A549 (cell line): ENCODE results near the gene TMEM135. TPM values are rescaled to one million over a fixed set of nuclear protein-coding genes. Genes with fewer than 3 reads are reported as not detected.

Experiments
- ATAC-seq, 2 experiments: fragments of 200-7000 bp in 1 of 2; fragments of >200 bp in 1 of 2; cut with Nextera tagmentation in 1 of 2; cut with Tn5 transposase in 1 of 2; 3 replicates each; pipeline versions ENCODE4 v1.8.0 to v1.9.1; 2018 to 2020; ENCODE audit warnings: mild to moderate bottlenecking in 1 of 2, moderate library complexity in 1 of 2
- CTCF ChIA-PET: fragments of 300-600 bp; sonication (Branson Sonifier 250); formaldehyde crosslinking; extraction: SDS; loops from one replicate; lab custom pipeline; 2021; ENCODE audit warnings: antibody characterized with exemption, inconsistent platforms; lab: Yijun Ruan, JAX
- POLR2A ChIA-PET: fragments of 350-600 bp; formaldehyde crosslinking; extraction: SDS; loops from one replicate; lab custom pipeline; 2021; ENCODE audit warnings: antibody characterized with exemption, inconsistent platforms; lab: Yijun Ruan, JAX
- DNase-seq, 2 experiments: peaks; one replicate each; pipeline versions ENCODE4 v3.0.0 to v3.0.0-alpha.2; 2011 to 2016; ENCODE audit warnings: low read depth in 1 of 2, low spot score in 1 of 2
- FAIRE-seq: peaks from 2 replicates; lab custom pipeline; 2011; peaks lifted over from hg19 to GRCh38; lab: Jason Lieb, UNC
- H3K27ac ChIP-seq, 2 experiments: fragments of >200 bp; sonication (Bioruptor Twin); formaldehyde crosslinking; 3 replicates each; pipeline ENCODE4 v1.5.1; 2016 to 2017
- H3K4me1 ChIP-seq: fragments of >200 bp; sonication (Bioruptor Twin); formaldehyde crosslinking; 3 replicates; pipeline ENCODE4 v1.6.1; 2016
- H3K4me2 ChIP-seq: fragments of >200 bp; sonication (Bioruptor Twin); formaldehyde crosslinking; 3 replicates; pipeline ENCODE4 v1.6.1; 2016
- H3K4me3 ChIP-seq: fragments of >200 bp; sonication (Bioruptor Twin); formaldehyde crosslinking; 3 replicates; pipeline ENCODE4 v1.5.1; 2016
- H3K9me3 ChIP-seq: fragments of >200 bp; sonication (Bioruptor Twin); formaldehyde crosslinking; 3 replicates; pipeline ENCODE4 v1.6.1; 2016
- BCL3 ChIP-seq: fragments of >200 bp; sonication (Bioruptor Twin); formaldehyde crosslinking; IDR thresholded peaks from 3 replicates; pipeline ENCODE4 v1.6.1; 2016
- CBX2 ChIP-seq: fragments of 200-600 bp; sonication (generic); IDR thresholded peaks from 2 replicates; pipeline ENCODE4 v1.6.1; 2016; ENCODE audit warnings: low read depth, mild to moderate bottlenecking, borderline replicate concordance
- CBX8 ChIP-seq: fragments of 200-600 bp; sonication (generic); IDR thresholded peaks from 2 replicates; pipeline ENCODE4 v1.6.1; 2016
- CEBPB ChIP-seq, 2 experiments: fragments of >200 bp in 1 of 2; sonication (Bioruptor Twin) in 1 of 2; formaldehyde crosslinking in 1 of 2; IDR thresholded peaks; 2 replicates each; pipeline ENCODE4 v1.6.1; 2012 to 2016
- CHD2 ChIP-seq: fragments of 150-350 bp; IDR thresholded peaks from 2 replicates; pipeline ENCODE4 v1.6.1; 2014; ENCODE audit warnings: low read length; ENCODE audit not compliant: partially characterized antibody
- E2F6 ChIP-seq: IDR thresholded peaks from 2 replicates; pipeline ENCODE4 v1.6.1; 2012; ENCODE audit warnings: low read depth, borderline replicate concordance
- EP300 ChIP-seq, 2 experiments: fragments of >200 bp; sonication (Bioruptor Twin); formaldehyde crosslinking; IDR thresholded peaks; 2 replicates in 1 of 2; 3 replicates in 1 of 2; pipeline ENCODE4 v1.6.1; 2016 to 2017
- FOXS1 ChIP-seq: fragments of 250-450 bp; sonication (Bioruptor Pico); IDR thresholded peaks from 2 replicates; pipeline ENCODE4 v1.5.0; 2020; ENCODE audit warnings: mild to moderate bottlenecking, moderate library complexity
- HES2 ChIP-seq: fragments of >200 bp; sonication (Bioruptor Twin); formaldehyde crosslinking; IDR thresholded peaks from 2 replicates; pipeline ENCODE4 v1.6.1; 2016
- HMGXB4 ChIP-seq: fragments of 250-450 bp; sonication (Bioruptor Pico); IDR thresholded peaks from 2 replicates; pipeline ENCODE4 v1.5.0; 2021; ENCODE audit warnings: mild to moderate bottlenecking, moderate library complexity, borderline replicate concordance
- JUN ChIP-seq, 2 experiments: fragments of >200 bp; sonication (Bioruptor Twin); formaldehyde crosslinking; IDR thresholded peaks; 2 replicates in 1 of 2; 3 replicates in 1 of 2; pipeline ENCODE4 v1.6.1; 2016 to 2017
- KDM1A ChIP-seq: fragments of 200-600 bp; sonication (generic); IDR thresholded peaks from 2 replicates; pipeline ENCODE4 v1.6.1; 2016; ENCODE audit warnings: low read depth, mild to moderate bottlenecking
- MAZ ChIP-seq: fragments of 150-350 bp; IDR thresholded peaks from 2 replicates; pipeline ENCODE4 v1.6.1; 2014; ENCODE audit warnings: antibody characterized with exemption, low read depth, low read length, borderline replicate concordance
- MYC ChIP-seq: IDR thresholded peaks from 2 replicates; pipeline ENCODE4 v1.6.1; 2012; ENCODE audit warnings: mild to moderate bottlenecking, inconsistent platforms, low read length, improper control_type of control experiment, borderline replicate concordance
- NPAS2 ChIP-seq: fragments of 250-450 bp; sonication (Bioruptor Pico); IDR thresholded peaks from 2 replicates; pipeline ENCODE4 v1.8.0; 2022; ENCODE audit warnings: mild to moderate bottlenecking, moderate library complexity, borderline replicate concordance
- POLR2A ChIP-seq: IDR thresholded peaks from 2 replicates; pipeline ENCODE4 v1.6.1; 2012; ENCODE audit warnings: mild to moderate bottlenecking, low read length
- POLR2AphosphoS2 ChIP-seq: conservative IDR thresholded peaks from 2 replicates; pipeline ENCODE4 v1.6.1; 2012; ENCODE audit warnings: low read length, improper control_type of control experiment, inconsistent platforms
- RARB ChIP-seq: fragments of 250-450 bp; sonication (Bioruptor Pico); IDR thresholded peaks from 2 replicates; pipeline ENCODE4 v1.8.0; 2021; ENCODE audit warnings: mild to moderate bottlenecking, moderate library complexity
- RCOR1 ChIP-seq: fragments of 150-350 bp; IDR thresholded peaks from 2 replicates; pipeline ENCODE4 v1.6.1; 2014; ENCODE audit warnings: antibody characterized with exemption, low read length, low read depth
- REST ChIP-seq: fragments of 200-600 bp; sonication (generic); IDR thresholded peaks from 2 replicates; pipeline ENCODE4 v1.6.1; 2016; ENCODE audit warnings: antibody characterized with exemption, mild to moderate bottlenecking, moderate library complexity
- SMC3 ChIP-seq: fragments of >200 bp; sonication (Bioruptor Twin); formaldehyde crosslinking; IDR thresholded peaks from 3 replicates; pipeline ENCODE4 v1.6.1; 2018; ENCODE audit warnings: inconsistent platforms
- TFCP2L1 ChIP-seq: fragments of 250-450 bp; sonication (Bioruptor Pico); IDR thresholded peaks from 2 replicates; pipeline ENCODE4 v1.5.0; 2021; ENCODE audit warnings: mild to moderate bottlenecking
- TP53 ChIP-seq: fragments of 250-450 bp; sonication (Bioruptor Pico); IDR thresholded peaks from 2 replicates; pipeline ENCODE4 v1.5.0; 2021; ENCODE audit warnings: mild to moderate bottlenecking, moderate library complexity
- USF2 ChIP-seq: fragments of 450-650 bp; IDR thresholded peaks from 2 replicates; pipeline ENCODE4 v1.6.1; 2014; ENCODE audit warnings: antibody characterized with exemption
- ZFP36 ChIP-seq: fragments of 450-650 bp; IDR thresholded peaks from 2 replicates; pipeline ENCODE4 v1.6.1; 2014; ENCODE audit warnings: borderline replicate concordance; ENCODE audit not compliant: partially characterized antibody
- ZNF302 ChIP-seq: fragments of 250-450 bp; sonication (Bioruptor Pico); IDR thresholded peaks from 2 replicates; pipeline ENCODE4 v1.9.0; 2021; ENCODE audit warnings: inconsistent platforms, mild to moderate bottlenecking, moderate library complexity
- WGBS: methylation state at CpG from one replicate; pipeline ENCODE4 v1.1.6; 2017; ENCODE audit errors: missing lambda C conversion rate; 5-methylcytosine and 5-hydroxymethylcytosine counted together
- polyA plus RNA-seq, 4 experiments: library from polyadenylated mRNA; depleted of rRNA in 3 of 4; stranded (reverse); fragments of >200 nt; fragmentation: RNase III in 1 of 4; extraction: RNeasy Plus Mini Kit Qiagen cat#74134 plus additional on column Dnase treatment in 1 of 4; gene quantifications; 2 replicates in 3 of 4; 3 replicates in 1 of 4; pipeline ENCODE4 v1.2.3, GENCODE V29; 2011 to 2017

Gene TMEM135
- polyA plus RNA-seq, 2 of the 4 experiments (the other 2 are of a cell fraction): 18.4 to 18.5 TPM

GRCh38 chr11:87259736-87260135, 222.0 kb downstream of the TMEM135 start:
- DNase-seq (no peak), ATAC-seq (no peak), FAIRE-seq (no peak)
- no peak overlapping the region for H3K4me3 ChIP-seq
- H3K4me2 ChIP-seq: no peak overlapping the region
- H3K4me1 ChIP-seq: peaks cover 6% of the 10 kb centered on the region; the same call in 1 of the 3 replicates
- CTCF ChIA-PET: no interaction called here
- no peaks in the 10 kb centered on the region for H3K9me3 ChIP-seq
- POLR2A ChIA-PET: no interaction called here
- H3K27ac ChIP-seq: no peak overlapping the region
- no peak for TF ChIP-seq USF2
- no peak for TF ChIP-seq JUN (IDR thresholded peaks at IDR 0.05)
- TF ChIP-seq CEBPB (IDR thresholded peaks at IDR 0.05): no peak
- TF ChIP-seq ZNF302: no peak
- TF ChIP-seq SMC3: no peak
- TF ChIP-seq, all 56 proteins: peak for 0
- 85% methylated on average over 1 of the region's 1 CpG for WGBS

- ChIA-PET CTCF (no interaction called here), POLR2A (interaction anchor here (0.5 kb wide), 1 partner anchor 11 kb away, joined by 4 read pairs; no protein-coding TSS in a partner anchor)
- WGBS: 66% methylated on average over 3 of the region's 3 CpGs
- no peak for DNase-seq
- H3K9me3 ChIP-seq: no peaks in the 10 kb centered on the region
- no peak for TF ChIP-seq ZFP36
- TF ChIP-seq CHD2: no peak
- no peak for TF ChIP-seq TP53
- no peak for TF ChIP-seq POLR2AphosphoS2
- TF ChIP-seq CBX8: no peak
- no peak for TF ChIP-seq MYC
- H3K4me2 ChIP-seq: no peak overlapping the region
- FAIRE-seq: no peak
- peaks cover 6% of the 10 kb centered on the region; the same call in 1 of the 3 replicates for H3K4me1 ChIP-seq
- H3K27ac ChIP-seq: no peak overlapping the region
- no peak for ATAC-seq
- H3K4me3 ChIP-seq: no peak overlapping the region
Observed at GRCh38 chr11:87260811-87261210, 223.1 kb downstream of the TMEM135 start.

GRCh38 chr11:87263264-87263838, 225.6 kb downstream of the TMEM135 start:
- FAIRE-seq (no peak), DNase-seq (no peak), ATAC-seq (no peak)
- Histone ChIP-seq H3K9me3 (no peaks in the 10 kb centered on the region), H3K4me1 (peaks cover 6% of the 10 kb centered on the region; the same call in 1 of the 3 replicates), H3K4me3 (no peak overlapping the region), H3K4me2 (no peak overlapping the region), H3K27ac (no peak overlapping the region)
- ChIA-PET CTCF (no interaction called here), POLR2A (no interaction called here)
- WGBS: 78% methylated on average over 2 of the region's 2 CpGs
- TF ChIP-seq REST (no peak), RCOR1 (no peak), MAZ (no peak), CBX2 (no peak), SMC3 (no peak), POLR2A (no peak), HMGXB4 (CRISPR knock-in tag) (no peak), RARB (no peak), KDM1A (no peak), E2F6 (no peak), EP300 (IDR thresholded peaks at IDR 0.05) (no peak), HES2 (no peak), NPAS2 (no peak), FOXS1 (CRISPR knock-in tag) (no peak), BCL3 (no peak), TFCP2L1 (CRISPR knock-in tag) (no peak)
